ENCODE results near the gene POFUT2. TPM values are rescaled to one million over a fixed set of nuclear protein-coding genes. Genes with fewer than 3 reads are reported as not detected.

POFUT2 gene
- total RNA-seq, 2 experiments from 2014 or later, result 11.7 to 12.4 TPM

DNA sequence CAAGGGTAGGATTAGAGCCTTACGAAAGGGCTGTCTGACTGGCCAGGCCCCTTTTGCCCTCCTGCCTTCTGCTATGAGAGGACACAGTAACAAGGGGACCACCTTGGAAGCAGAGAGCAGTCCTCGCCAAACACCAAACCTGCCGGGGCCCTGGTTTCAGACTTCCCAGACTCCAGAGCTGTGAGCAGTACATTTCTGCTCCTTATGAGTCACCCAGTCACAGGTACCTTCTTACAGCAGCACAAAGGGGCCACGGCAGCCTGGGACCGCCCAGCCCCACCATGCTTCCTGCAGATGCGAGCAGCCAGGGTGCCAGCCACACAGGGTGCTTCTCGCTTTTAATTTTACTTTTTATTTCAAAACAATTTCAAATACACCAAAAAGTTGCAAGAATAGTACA is 17.2 kb upstream of the POFUT2 start:
- Mint-ChIP-seq H3K4me3 (no peak overlapping the region), H3K4me1 (ENCODE audit: low read depth) (peaks cover 8% of the 10 kb centered on the region), H3K27me3 (no peaks in the 10 kb centered on the region), H3K36me3 (ENCODE audit: low read depth) (no peaks in the 10 kb centered on the region), H3K27ac (no peak overlapping the region), H3K9me3 (no peaks in the 10 kb centered on the region)
- DNase-seq (peak; percentile 47), ATAC-seq (peak; percentile 74)
- ChIA-PET CTCF (no interaction called here), POLR2A (no interaction called here)
- TF ChIP-seq, protein P1, sequence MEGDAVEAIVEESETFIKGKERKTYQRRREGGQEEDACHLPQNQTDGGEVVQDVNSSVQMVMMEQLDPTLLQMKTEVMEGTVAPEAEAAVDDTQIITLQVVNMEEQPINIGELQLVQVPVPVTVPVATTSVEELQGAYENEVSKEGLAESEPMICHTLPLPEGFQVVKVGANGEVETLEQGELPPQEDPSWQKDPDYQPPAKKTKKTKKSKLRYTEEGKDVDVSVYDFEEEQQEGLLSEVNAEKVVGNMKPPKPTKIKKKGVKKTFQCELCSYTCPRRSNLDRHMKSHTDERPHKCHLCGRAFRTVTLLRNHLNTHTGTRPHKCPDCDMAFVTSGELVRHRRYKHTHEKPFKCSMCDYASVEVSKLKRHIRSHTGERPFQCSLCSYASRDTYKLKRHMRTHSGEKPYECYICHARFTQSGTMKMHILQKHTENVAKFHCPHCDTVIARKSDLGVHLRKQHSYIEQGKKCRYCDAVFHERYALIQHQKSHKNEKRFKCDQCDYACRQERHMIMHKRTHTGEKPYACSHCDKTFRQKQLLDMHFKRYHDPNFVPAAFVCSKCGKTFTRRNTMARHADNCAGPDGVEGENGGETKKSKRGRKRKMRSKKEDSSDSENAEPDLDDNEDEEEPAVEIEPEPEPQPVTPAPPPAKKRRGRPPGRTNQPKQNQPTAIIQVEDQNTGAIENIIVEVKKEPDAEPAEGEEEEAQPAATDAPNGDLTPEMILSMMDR (IDR thresholded peaks at IDR 0.05), result no peak
- intact Hi-C loops (cut with micrococcal nuclease), result no loop called here

DNA sequence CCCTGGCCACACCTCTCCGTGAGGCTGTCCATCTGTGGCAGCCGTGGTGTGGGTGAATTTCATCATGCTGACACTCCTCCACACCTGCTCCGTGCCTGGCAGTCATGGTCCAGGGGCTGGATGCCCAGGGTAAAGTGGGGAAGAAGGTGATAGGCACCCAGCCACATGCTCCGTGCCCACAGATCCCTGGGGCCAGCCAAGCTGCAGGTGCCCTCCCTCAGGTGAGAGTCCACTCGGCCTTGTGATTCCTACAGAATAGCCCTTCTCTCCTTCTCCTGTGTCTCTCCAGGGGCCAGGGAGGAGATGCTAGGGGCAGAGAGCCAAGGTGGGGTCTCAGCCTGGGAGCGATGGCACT is 16.8 kb upstream of the POFUT2 start:
- intact Hi-C loops (cut with micrococcal nuclease), result no loop called here
- no peaks in the 10 kb centered on the region for H3K36me3 Mint-ChIP-seq (ENCODE audit: low read depth)
- ChIA-PET CTCF (no interaction called here), POLR2A (no interaction called here)
- TF ChIP-seq, protein P1 (IDR thresholded peaks at IDR 0.05), result no peak
- no peak overlapping the region for H3K4me3 Mint-ChIP-seq
- DNase-seq (no peak), ATAC-seq (no peak)
- no peaks in the 10 kb centered on the region for H3K9me3 Mint-ChIP-seq
- H3K27ac Mint-ChIP-seq, result no peak overlapping the region
- no peaks in the 10 kb centered on the region for H3K27me3 Mint-ChIP-seq
- peaks cover 7% of the 10 kb centered on the region for H3K4me1 Mint-ChIP-seq (ENCODE audit: low read depth)

DNA sequence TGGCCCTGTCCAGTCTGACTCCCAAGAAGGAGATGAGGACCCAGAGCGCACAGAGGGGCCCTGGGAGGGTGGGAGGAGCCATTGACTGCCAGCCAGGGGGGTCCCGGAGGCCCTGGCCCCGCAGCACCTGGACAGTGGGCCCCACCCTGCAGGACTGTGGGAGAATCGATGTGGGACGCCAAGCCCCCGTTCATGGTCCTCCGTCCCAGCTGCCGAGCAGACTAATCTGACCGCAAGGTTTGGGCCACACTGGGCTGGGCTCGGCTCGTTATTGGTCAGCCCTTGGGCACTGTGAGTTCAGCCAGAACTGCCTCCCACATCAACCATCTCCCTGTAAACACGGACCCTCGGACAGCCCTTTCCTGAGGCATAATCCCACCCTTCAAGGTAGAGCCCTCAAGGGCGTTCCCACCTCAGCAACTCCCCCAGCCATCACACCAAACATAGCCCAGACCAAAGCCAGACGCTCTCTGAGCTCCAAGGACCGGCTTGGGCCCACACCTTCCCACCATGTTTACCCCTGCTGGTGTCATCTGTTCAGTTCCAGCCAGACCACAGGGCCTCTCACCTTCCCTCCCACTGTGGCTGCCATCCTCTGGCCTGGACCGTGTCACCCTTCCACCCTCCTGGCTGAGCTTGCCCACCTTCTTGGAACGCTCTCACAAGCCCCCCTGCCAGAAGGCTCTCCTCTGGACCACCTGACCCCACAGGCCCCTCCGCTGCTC is 16.2 kb upstream of the POFUT2 start:
- Mint-ChIP-seq H3K4me3 (no peak overlapping the region), H3K4me1 (ENCODE audit: low read depth) (peaks cover 2% of the 10 kb centered on the region), H3K36me3 (ENCODE audit: low read depth) (no peaks in the 10 kb centered on the region), H3K9me3 (no peaks in the 10 kb centered on the region), H3K27me3 (no peaks in the 10 kb centered on the region), H3K27ac (no peak overlapping the region)
- no peak for DNase-seq
- TF ChIP-seq, protein P1 (IDR thresholded peaks at IDR 0.05), result no peak
- CTCF ChIA-PET, result no interaction called here
- intact Hi-C loops (cut with micrococcal nuclease), result no loop called here
- POLR2A ChIA-PET, result no interaction called here
- no peak for ATAC-seq

GRCh38 chr21:45303091-45303615 is 15.5 kb upstream of the POFUT2 start:
- intact Hi-C loops (cut with micrococcal nuclease), result no loop called here
- no peak overlapping the region for H3K27ac Mint-ChIP-seq
- TF ChIP-seq, protein P1 (IDR thresholded peaks at IDR 0.05), result no peak
- no peak for ATAC-seq
- no peak overlapping the region for H3K4me3 Mint-ChIP-seq
- H3K9me3 Mint-ChIP-seq, result no peaks in the 10 kb centered on the region
- H3K4me1 Mint-ChIP-seq (ENCODE audit: low read depth), result no peaks in the 10 kb centered on the region
- H3K27me3 Mint-ChIP-seq, result no peaks in the 10 kb centered on the region
- no peak for DNase-seq
- POLR2A ChIA-PET, result no interaction called here
- CTCF ChIA-PET, result no interaction called here
- no peaks in the 10 kb centered on the region for H3K36me3 Mint-ChIP-seq (ENCODE audit: low read depth)

DNA sequence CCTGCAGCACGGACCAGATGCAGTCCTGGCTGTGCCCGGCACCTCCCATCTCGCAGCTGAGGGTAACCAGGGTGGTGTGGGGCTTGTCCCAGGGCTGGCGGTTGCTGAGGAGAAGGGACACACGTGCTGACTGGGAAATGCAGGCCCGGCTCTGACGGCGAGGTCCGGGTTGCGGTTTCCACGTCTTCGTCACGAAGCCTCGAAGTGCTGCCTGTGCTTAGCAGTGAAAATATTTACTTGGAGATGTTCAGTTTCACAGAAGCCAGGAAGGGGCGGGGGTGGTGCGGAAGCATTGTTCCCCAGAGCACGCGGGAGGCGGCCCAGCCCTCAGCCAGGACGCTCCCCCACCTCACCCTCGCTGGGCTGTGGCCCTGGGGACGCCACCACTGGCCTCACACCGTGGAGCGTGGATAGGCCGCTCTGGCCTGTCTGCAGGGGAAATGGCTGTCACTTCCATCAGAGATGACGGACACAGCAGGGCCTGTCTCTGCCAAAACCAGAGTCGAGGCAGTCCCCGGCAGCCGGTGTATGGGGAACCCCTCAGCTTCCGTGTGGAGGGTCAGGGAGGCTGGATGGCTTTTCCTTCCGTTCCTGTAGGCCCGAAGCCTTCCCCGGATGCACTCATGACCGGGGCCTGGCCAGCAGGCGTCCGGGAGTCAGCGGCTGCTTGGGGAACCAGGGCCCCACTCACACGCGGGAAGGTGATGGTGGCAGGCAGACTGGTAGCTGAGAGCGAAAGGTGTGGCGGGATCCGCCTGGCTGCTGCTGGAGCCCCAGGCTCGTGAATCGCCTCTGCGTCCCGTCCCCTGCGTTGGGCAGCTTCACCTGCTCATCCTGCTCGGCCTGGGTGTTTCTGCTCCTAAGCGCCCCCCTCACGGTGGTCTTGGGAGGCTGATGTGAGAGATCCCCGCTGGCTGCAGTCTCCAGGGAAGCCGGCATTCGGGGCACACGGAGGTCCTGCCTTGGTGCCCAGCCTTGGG is 14.7 kb upstream of the POFUT2 start:
- CTCF ChIA-PET, result no interaction called here
- Mint-ChIP-seq H3K27ac (no peak overlapping the region), H3K36me3 (ENCODE audit: low read depth) (no peaks in the 10 kb centered on the region), H3K27me3 (no peaks in the 10 kb centered on the region), H3K4me3 (no peak overlapping the region), H3K4me1 (ENCODE audit: low read depth) (no peaks in the 10 kb centered on the region), H3K9me3 (no peaks in the 10 kb centered on the region)
- POLR2A ChIA-PET, result interaction anchor here (1.0 kb wide), 1 partner anchor 276 kb away, joined by 3 read pairs; no protein-coding TSS in a partner anchor
- TF ChIP-seq, protein P1 (IDR thresholded peaks at IDR 0.05), result no peak
- ATAC-seq (peak; percentile 60), DNase-seq (peak; percentile 57)
- intact Hi-C loops (cut with micrococcal nuclease), result no loop called here
